Measurements from ENCODE around the gene KISS1R.

- TF ChIP-seq, protein P1, sequence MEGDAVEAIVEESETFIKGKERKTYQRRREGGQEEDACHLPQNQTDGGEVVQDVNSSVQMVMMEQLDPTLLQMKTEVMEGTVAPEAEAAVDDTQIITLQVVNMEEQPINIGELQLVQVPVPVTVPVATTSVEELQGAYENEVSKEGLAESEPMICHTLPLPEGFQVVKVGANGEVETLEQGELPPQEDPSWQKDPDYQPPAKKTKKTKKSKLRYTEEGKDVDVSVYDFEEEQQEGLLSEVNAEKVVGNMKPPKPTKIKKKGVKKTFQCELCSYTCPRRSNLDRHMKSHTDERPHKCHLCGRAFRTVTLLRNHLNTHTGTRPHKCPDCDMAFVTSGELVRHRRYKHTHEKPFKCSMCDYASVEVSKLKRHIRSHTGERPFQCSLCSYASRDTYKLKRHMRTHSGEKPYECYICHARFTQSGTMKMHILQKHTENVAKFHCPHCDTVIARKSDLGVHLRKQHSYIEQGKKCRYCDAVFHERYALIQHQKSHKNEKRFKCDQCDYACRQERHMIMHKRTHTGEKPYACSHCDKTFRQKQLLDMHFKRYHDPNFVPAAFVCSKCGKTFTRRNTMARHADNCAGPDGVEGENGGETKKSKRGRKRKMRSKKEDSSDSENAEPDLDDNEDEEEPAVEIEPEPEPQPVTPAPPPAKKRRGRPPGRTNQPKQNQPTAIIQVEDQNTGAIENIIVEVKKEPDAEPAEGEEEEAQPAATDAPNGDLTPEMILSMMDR (IDR thresholded peaks at IDR 0.05): no peak
- no peak for TF ChIP-seq POLR2AphosphoS5 (IDR thresholded peaks at IDR 0.05)
Observed at GRCh38 chr19:884420-885211, 32.5 kb upstream of the KISS1R start.
